GM06990 (cell line): ENCODE measurements around the gene ANO4.

ENCODE experiments used
- DNase-seq: peaks from one replicate; pipeline ENCODE4 v3.0.0-alpha.2; 2011; ENCODE audit not compliant: insufficient read length; ENCODE audit errors: extremely low read depth
- H3K27me3 ChIP-seq: replicated peaks from 2 replicates; pipeline ENCODE4 v1.6.0; 2011; ENCODE audit warnings: low read length; ENCODE audit not compliant: control insufficient read depth, insufficient read depth
- H3K36me3 ChIP-seq: 2 replicates; pipeline ENCODE4 v1.5.1; 2011; ENCODE audit warnings: low read length; ENCODE audit not compliant: control insufficient read depth, insufficient read depth
- H3K4me3 ChIP-seq: replicated peaks from 2 replicates; pipeline ENCODE4 v1.5.1; 2011; ENCODE audit warnings: low read depth, mild to moderate bottlenecking, control low read depth, low read length
- CTCF ChIP-seq: IDR thresholded peaks from 2 replicates; pipeline ENCODE4 v1.5.1; 2011; ENCODE audit warnings: low read length, control low read depth, mild to moderate bottlenecking, inconsistent platforms; ENCODE audit not compliant: insufficient read depth, poor library complexity, severe bottlenecking

Gene ANO4

GRCh38 chr12:100830003-100830795 lies 35.6 kb downstream of the ANO4 start:
- TF ChIP-seq CTCF: no peak
- Histone ChIP-seq H3K4me3 (no peak overlapping the region), H3K27me3 (no peaks in the 10 kb centered on the region), H3K36me3 (no peaks in the 10 kb centered on the region)
- DNase-seq: no peak

GRCh38 chr12:100833282-100833681 lies 38.7 kb downstream of the ANO4 start:
- no peak for DNase-seq
- no peaks in the 10 kb centered on the region; the same call in 1 of the 2 replicates for H3K27me3 ChIP-seq
- no peak for TF ChIP-seq CTCF
- no peaks in the 10 kb centered on the region for H3K36me3 ChIP-seq
- no peak overlapping the region for H3K4me3 ChIP-seq

GRCh38 chr12:100840748-100841147 lies 46.2 kb downstream of the ANO4 start:
- DNase-seq: no peak
- TF ChIP-seq CTCF: no peak
- Histone ChIP-seq H3K4me3 (no peak overlapping the region), H3K27me3 (no peaks in the 10 kb centered on the region; the same call in 1 of the 2 replicates), H3K36me3 (no peaks in the 10 kb centered on the region)

- TF ChIP-seq CTCF: no peak
- Histone ChIP-seq H3K4me3 (no peak overlapping the region), H3K27me3 (no peaks in the 10 kb centered on the region; the same call in 1 of the 2 replicates), H3K36me3 (no peaks in the 10 kb centered on the region)
- DNase-seq: no peak
Measured at GRCh38 chr12:100842156-100842555, 47.6 kb downstream of the ANO4 start.

GRCh38 chr12:100843061-100843460 lies 48.5 kb downstream of the ANO4 start:
- Histone ChIP-seq H3K4me3 (no peak overlapping the region), H3K27me3 (no peaks in the 10 kb centered on the region), H3K36me3 (no peaks in the 10 kb centered on the region)
- no peak for TF ChIP-seq CTCF
- no peak for DNase-seq
